HG03095 (cell line): ENCODE results near the gene TMEM176B.

ENCODE experiments used
- ATAC-seq: cut with Tn5 transposase; IDR thresholded peaks from one replicate; pipeline ENCODE4 v1.9.1; 2021; ENCODE audit warnings: moderate library complexity; ENCODE audit not compliant: unreplicated experiment

TMEM176B gene

GRCh38 chr7:150799741-150800580, at the start of gene TMEM176B:
Gene TMEM176B (minus strand): TSS chr7:150800364. CDS start chr7:150796569, 3,795 bp downstream.
- no peak for ATAC-seq

- no peak for ATAC-seq
Measured at GRCh38 chr7:150849204-150849775, 49.1 kb upstream of the TMEM176B start.

GRCh38 chr7:150848561-150849115, 48.5 kb upstream of the TMEM176B start:
- no peak for ATAC-seq

GRCh38 chr7:150848111-150848510, 47.9 kb upstream of the TMEM176B start:
- no peak for ATAC-seq

- no peak for ATAC-seq
Measured at GRCh38 chr7:150847536-150847935, 47.4 kb upstream of the TMEM176B start.

- ATAC-seq, result no peak
Measured at GRCh38 chr7:150846291-150847115, 46.3 kb upstream of the TMEM176B start.

- no peak for ATAC-seq
Measured at GRCh38 chr7:150845421-150845861, 45.3 kb upstream of the TMEM176B start.

- no peak for ATAC-seq
Measured at GRCh38 chr7:150842716-150843115, 42.6 kb upstream of the TMEM176B start.

- no peak for ATAC-seq
Measured at GRCh38 chr7:150842018-150842417, 41.9 kb upstream of the TMEM176B start.

GRCh38 chr7:150838965-150839650, 38.9 kb upstream of the TMEM176B start:
- ATAC-seq, result no peak

- no peak for ATAC-seq
Measured at GRCh38 chr7:150835702-150836280, 35.6 kb upstream of the TMEM176B start.

- no peak for ATAC-seq
Measured at GRCh38 chr7:150835019-150835418, 34.9 kb upstream of the TMEM176B start.

GRCh38 chr7:150831851-150832250, 31.7 kb upstream of the TMEM176B start:
- no peak for ATAC-seq

- ATAC-seq, result no peak
Measured at GRCh38 chr7:150830937-150831336, 30.8 kb upstream of the TMEM176B start.

GRCh38 chr7:150829426-150829825, 29.3 kb upstream of the TMEM176B start:
- no peak for ATAC-seq

GRCh38 chr7:150828384-150828783, 28.2 kb upstream of the TMEM176B start:
- ATAC-seq, result no peak

GRCh38 chr7:150826061-150826849, 26.1 kb upstream of the TMEM176B start:
- no peak for ATAC-seq

- ATAC-seq, result no peak
Measured at GRCh38 chr7:150824379-150825177, 24.4 kb upstream of the TMEM176B start.
